Ishikawa (cell line): ENCODE measurements around the gene KCNK16.

Experiments
- CEBPB ChIP-seq: IDR thresholded peaks from 2 replicates; pipeline ENCODE4 v1.6.1; 2012
- CREB1 ChIP-seq: IDR thresholded peaks from 2 replicates; pipeline ENCODE4 v1.6.1; 2012; ENCODE audit warnings: low read depth
- EP300 ChIP-seq: IDR thresholded peaks from 2 replicates; pipeline ENCODE4 v1.6.1; 2012; ENCODE audit warnings: borderline replicate concordance
- FOXM1 ChIP-seq: IDR thresholded peaks from 2 replicates; pipeline ENCODE4 v1.6.1; 2012; ENCODE audit warnings: low read depth, borderline replicate concordance
- MAX ChIP-seq: IDR thresholded peaks from 2 replicates; pipeline ENCODE4 v1.6.1; 2012
- NFIC ChIP-seq: IDR thresholded peaks from 2 replicates; pipeline ENCODE4 v1.6.1; 2012
- TCF12 ChIP-seq: IDR thresholded peaks from 2 replicates; pipeline ENCODE4 v1.6.1; 2012; ENCODE audit warnings: low read depth
- TEAD4 ChIP-seq: IDR thresholded peaks from 2 replicates; pipeline ENCODE4 v1.6.1; 2012
- YY1 ChIP-seq: IDR thresholded peaks from 2 replicates; pipeline ENCODE4 v1.6.1; 2012; ENCODE audit warnings: low read depth

- TF ChIP-seq TEAD4: no peak
- no peak for TF ChIP-seq EP300
- TF ChIP-seq NFIC: no peak
- TF ChIP-seq YY1: no peak
- no peak for TF ChIP-seq TCF12
- no peak for TF ChIP-seq CEBPB
- no peak for TF ChIP-seq MAX
- TF ChIP-seq CREB1: no peak
- TF ChIP-seq FOXM1: no peak
These were observed 39.4 kb upstream of the KCNK16 start for GRCh38 chr6:39361657-39362486.
